Activated CD8-positive, alpha-beta T cell treated with anti-CD3 and anti-CD28 coated beads for 36 hours (primary cell): ENCODE data around the gene SPAG8. TPM values are rescaled to one million over a fixed set of nuclear protein-coding genes. Genes with fewer than 3 reads are reported as not detected.
A peak's percentile ranks its signal among the peaks of the same experiment; 100 is the strongest.

Experiments used
- ATAC-seq: fragments of 200-7000 bp; cut with Tn5 transposase; one replicate; pipeline ENCODE4 v1.10.0; 2021; ENCODE audit warnings: mild to moderate bottlenecking, moderate library complexity
- CTCF ChIA-PET: fragments of 350-600 bp; sonication (Branson Sonifier 250); formaldehyde crosslinking; loops from one replicate; lab custom pipeline; 2021; ENCODE audit warnings: antibody characterized with exemption; lab: Charles Lee
- POLR2A ChIA-PET: fragments of 350-600 bp; sonication (Branson Sonifier 250); formaldehyde crosslinking; loops from one replicate; lab custom pipeline; 2021; ENCODE audit warnings: antibody characterized with exemption; lab: Charles Lee
- DNase-seq: peaks from one replicate; pipeline ENCODE4 v3.0.0-alpha.2; 2020
- H3K27ac Mint-ChIP-seq: one replicate; pipeline ENCODE4 v1.8.0; 2021; ENCODE audit warnings: mild to moderate bottlenecking, mixed read lengths
- H3K27me3 Mint-ChIP-seq: one replicate; pipeline ENCODE4 v1.8.0; 2021; ENCODE audit warnings: mixed read lengths
- H3K36me3 Mint-ChIP-seq: one replicate; pipeline ENCODE4 v1.8.0; 2021; ENCODE audit warnings: low read depth, mixed read lengths
- H3K4me1 Mint-ChIP-seq: one replicate; pipeline ENCODE4 v1.8.0; 2021; ENCODE audit warnings: low read depth, mixed read lengths
- H3K4me3 Mint-ChIP-seq: one replicate; pipeline ENCODE4 v1.8.0; 2021; ENCODE audit warnings: mild to moderate bottlenecking, moderate library complexity, mixed read lengths
- H3K9me3 Mint-ChIP-seq: one replicate; pipeline ENCODE4 v1.8.0; 2021; ENCODE audit warnings: mixed read lengths
- intact Hi-C: fragments of 100-400 bp; cut with micrococcal nuclease; formaldehyde crosslinking; loops from one replicate; pipeline ENCODE4 v1.10.0; 2022
- total RNA-seq, 2 experiments: library from RNA; stranded (reverse); gene quantifications; one replicate each; pipeline ENCODE4 v1.2.3, GENCODE V29; 2021
- TF ChIP-seq, protein P1 (sequence below): fragments of 200-600 bp; IDR thresholded peaks from one replicate; pipeline ENCODE4 v1.8.0; 2022; ENCODE audit warnings: antibody characterized with exemption, mild to moderate bottlenecking

SPAG8 gene
- total RNA-seq, 2 experiments from 2014 or later = 0.63 to 1.1 TPM

GRCh38 chr9:35798658-35799374 is 13.2 kb downstream of the SPAG8 start:
- DNase-seq (peak; percentile 59), ATAC-seq (peak; percentile 92)
- Mint-ChIP-seq H3K36me3 (peaks cover 4% of the 10 kb centered on the region), H3K27ac (no peak overlapping the region), H3K4me1 (peaks cover 20% of the 10 kb centered on the region), H3K4me3 (no peak overlapping the region), H3K27me3 (no peaks in the 10 kb centered on the region), H3K9me3 (no peaks in the 10 kb centered on the region)
- ChIA-PET POLR2A (no interaction called here), CTCF (interaction anchor here (2.4 kb wide), 1 partner anchor 9 kb away, joined by 7 read pairs; no protein-coding TSS in a partner anchor)
- intact Hi-C loops = no loop called here
- TF ChIP-seq, protein P1, sequence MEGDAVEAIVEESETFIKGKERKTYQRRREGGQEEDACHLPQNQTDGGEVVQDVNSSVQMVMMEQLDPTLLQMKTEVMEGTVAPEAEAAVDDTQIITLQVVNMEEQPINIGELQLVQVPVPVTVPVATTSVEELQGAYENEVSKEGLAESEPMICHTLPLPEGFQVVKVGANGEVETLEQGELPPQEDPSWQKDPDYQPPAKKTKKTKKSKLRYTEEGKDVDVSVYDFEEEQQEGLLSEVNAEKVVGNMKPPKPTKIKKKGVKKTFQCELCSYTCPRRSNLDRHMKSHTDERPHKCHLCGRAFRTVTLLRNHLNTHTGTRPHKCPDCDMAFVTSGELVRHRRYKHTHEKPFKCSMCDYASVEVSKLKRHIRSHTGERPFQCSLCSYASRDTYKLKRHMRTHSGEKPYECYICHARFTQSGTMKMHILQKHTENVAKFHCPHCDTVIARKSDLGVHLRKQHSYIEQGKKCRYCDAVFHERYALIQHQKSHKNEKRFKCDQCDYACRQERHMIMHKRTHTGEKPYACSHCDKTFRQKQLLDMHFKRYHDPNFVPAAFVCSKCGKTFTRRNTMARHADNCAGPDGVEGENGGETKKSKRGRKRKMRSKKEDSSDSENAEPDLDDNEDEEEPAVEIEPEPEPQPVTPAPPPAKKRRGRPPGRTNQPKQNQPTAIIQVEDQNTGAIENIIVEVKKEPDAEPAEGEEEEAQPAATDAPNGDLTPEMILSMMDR = no peak

GRCh38 chr9:35797311-35798109 is 14.6 kb downstream of the SPAG8 start:
- peaks cover 3% of the 10 kb centered on the region for H3K36me3 Mint-ChIP-seq
- no peak overlapping the region for H3K4me3 Mint-ChIP-seq
- CTCF ChIA-PET = interaction anchor here (0.9 to 1.0 kb wide), 2 partner anchors 14 to 28 kb away, joined by 4 read pairs; partner anchors contain the start of gene SPAG8
- H3K27ac Mint-ChIP-seq = no peak overlapping the region
- ATAC-seq (no peak), DNase-seq (no peak)
- no peaks in the 10 kb centered on the region for H3K9me3 Mint-ChIP-seq
- POLR2A ChIA-PET = interaction anchor here (0.6 kb wide), 1 partner anchor 32 kb away, joined by 3 read pairs; no protein-coding TSS in a partner anchor
- no peaks in the 10 kb centered on the region for H3K27me3 Mint-ChIP-seq
- intact Hi-C loops = no loop called here
- H3K4me1 Mint-ChIP-seq = peaks cover 20% of the 10 kb centered on the region
- TF ChIP-seq, protein P1 = no peak

GRCh38 chr9:35795695-35796094 is 16.4 kb downstream of the SPAG8 start:
- Mint-ChIP-seq H3K4me1 (peaks cover 20% of the 10 kb centered on the region), H3K4me3 (no peak overlapping the region), H3K9me3 (no peaks in the 10 kb centered on the region), H3K36me3 (no peaks in the 10 kb centered on the region), H3K27ac (no peak overlapping the region), H3K27me3 (no peaks in the 10 kb centered on the region)
- intact Hi-C loops = no loop called here
- ATAC-seq (no peak), DNase-seq (no peak)
- TF ChIP-seq, protein P1 = no peak
- ChIA-PET POLR2A (no interaction called here), CTCF (interaction anchor here (1.3 to 1.5 kb wide), 2 partner anchors 30 to 86 kb away, joined by 3 to 5 read pairs; no protein-coding TSS in a partner anchor)

GRCh38 chr9:35793461-35793860 is 18.6 kb downstream of the SPAG8 start:
- peaks cover 14% of the 10 kb centered on the region for H3K4me1 Mint-ChIP-seq
- ATAC-seq (no peak), DNase-seq (no peak)
- TF ChIP-seq, protein P1 = no peak
- no peak overlapping the region for H3K27ac Mint-ChIP-seq
- ChIA-PET CTCF (interaction anchor here (1.1 to 1.2 kb wide), 2 partner anchors 10 to 33 kb away, joined by 3 to 5 read pairs; no protein-coding TSS in a partner anchor), POLR2A (no interaction called here)
- H3K4me3 Mint-ChIP-seq = no peak overlapping the region
- no peaks in the 10 kb centered on the region for H3K9me3 Mint-ChIP-seq
- intact Hi-C loops = no loop called here
- H3K36me3 Mint-ChIP-seq = peaks cover 3% of the 10 kb centered on the region
- H3K27me3 Mint-ChIP-seq = no peaks in the 10 kb centered on the region
